ENCODE results near the gene SUPT3H. TPM values are rescaled to one million over a fixed set of nuclear protein-coding genes. Genes with fewer than 3 reads are reported as not detected.
A peak's percentile ranks its signal among the peaks of the same experiment; 100 is the strongest.
"Not testable (repeated sequence)": the region's sequence is repeated elsewhere in the genome, so short reads cannot be mapped to it uniquely, and the experiment has no call there.

Gene SUPT3H
- total RNA-seq, 1 donor: 4.7 TPM

DNA sequence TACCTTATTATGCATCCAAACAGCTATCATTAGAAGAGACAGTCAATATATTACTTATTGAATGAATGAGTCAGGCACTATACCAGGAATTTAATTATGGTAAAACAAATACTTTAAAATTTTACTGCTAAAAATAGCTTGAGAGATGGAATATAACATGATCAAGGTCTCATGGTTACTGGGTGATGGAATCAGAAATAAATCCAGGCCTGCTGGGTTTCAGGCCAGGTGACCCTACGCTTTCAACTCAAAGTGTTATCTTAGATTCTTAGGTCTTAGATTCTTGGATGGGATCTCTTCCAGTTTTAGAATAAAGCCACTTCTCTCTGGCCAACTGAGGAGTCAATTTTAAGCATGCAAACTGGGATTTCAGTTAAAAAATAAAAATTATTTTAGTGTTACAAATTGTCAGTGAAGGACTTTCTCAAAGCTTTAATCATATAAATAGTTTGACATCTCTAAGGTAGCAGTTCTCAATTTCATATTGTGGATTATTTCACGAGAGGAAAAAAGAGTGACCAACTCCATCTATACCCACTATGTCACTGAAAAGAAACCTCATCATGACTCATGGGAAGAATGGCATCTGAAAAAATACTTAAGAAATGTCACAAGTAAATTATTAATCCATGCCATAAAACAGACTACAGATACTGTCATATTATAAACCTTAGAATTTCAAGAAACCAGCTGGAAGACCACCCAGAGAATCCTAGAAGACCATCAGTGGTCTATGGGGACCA lies 333.1 kb downstream of the SUPT3H start:
- no peak for DNase-seq (ENCODE audit: insufficient read length, low spot score, missing footprints)
- no peaks in the 10 kb centered on the region for H3K79me2 ChIP-seq (ENCODE audit: insufficient read depth, low read length)
- no peak overlapping the region for H3K27ac ChIP-seq (ENCODE audit: low read depth, low read length)
- no peak overlapping the region for H3K4me3 ChIP-seq (ENCODE audit: insufficient read depth, low read length)
- no peaks in the 10 kb centered on the region for H4K20me1 ChIP-seq (ENCODE audit: insufficient read depth, low read length)
- no peak overlapping the region for H2AFZ ChIP-seq (ENCODE audit: low read length)
- peak overlapping the region; percentile 6 for H3K4me2 ChIP-seq (ENCODE audit: insufficient read depth, low read length)
- TF ChIP-seq, protein P1, sequence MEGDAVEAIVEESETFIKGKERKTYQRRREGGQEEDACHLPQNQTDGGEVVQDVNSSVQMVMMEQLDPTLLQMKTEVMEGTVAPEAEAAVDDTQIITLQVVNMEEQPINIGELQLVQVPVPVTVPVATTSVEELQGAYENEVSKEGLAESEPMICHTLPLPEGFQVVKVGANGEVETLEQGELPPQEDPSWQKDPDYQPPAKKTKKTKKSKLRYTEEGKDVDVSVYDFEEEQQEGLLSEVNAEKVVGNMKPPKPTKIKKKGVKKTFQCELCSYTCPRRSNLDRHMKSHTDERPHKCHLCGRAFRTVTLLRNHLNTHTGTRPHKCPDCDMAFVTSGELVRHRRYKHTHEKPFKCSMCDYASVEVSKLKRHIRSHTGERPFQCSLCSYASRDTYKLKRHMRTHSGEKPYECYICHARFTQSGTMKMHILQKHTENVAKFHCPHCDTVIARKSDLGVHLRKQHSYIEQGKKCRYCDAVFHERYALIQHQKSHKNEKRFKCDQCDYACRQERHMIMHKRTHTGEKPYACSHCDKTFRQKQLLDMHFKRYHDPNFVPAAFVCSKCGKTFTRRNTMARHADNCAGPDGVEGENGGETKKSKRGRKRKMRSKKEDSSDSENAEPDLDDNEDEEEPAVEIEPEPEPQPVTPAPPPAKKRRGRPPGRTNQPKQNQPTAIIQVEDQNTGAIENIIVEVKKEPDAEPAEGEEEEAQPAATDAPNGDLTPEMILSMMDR (IDR thresholded peaks at IDR 0.05; ENCODE audit: extremely low read depth, low read depth, low read length): no peak
- H3K4me1 ChIP-seq (ENCODE audit: insufficient read depth, low read length): no peaks in the 10 kb centered on the region
- H3K27me3 ChIP-seq (ENCODE audit: insufficient read depth, low read length): no peaks in the 10 kb centered on the region
- no peaks in the 10 kb centered on the region for H3K36me3 ChIP-seq (ENCODE audit: insufficient read depth, low read length)
- no peaks in the 10 kb centered on the region for H3K9me3 ChIP-seq (ENCODE audit: low read depth, low read length)

DNA sequence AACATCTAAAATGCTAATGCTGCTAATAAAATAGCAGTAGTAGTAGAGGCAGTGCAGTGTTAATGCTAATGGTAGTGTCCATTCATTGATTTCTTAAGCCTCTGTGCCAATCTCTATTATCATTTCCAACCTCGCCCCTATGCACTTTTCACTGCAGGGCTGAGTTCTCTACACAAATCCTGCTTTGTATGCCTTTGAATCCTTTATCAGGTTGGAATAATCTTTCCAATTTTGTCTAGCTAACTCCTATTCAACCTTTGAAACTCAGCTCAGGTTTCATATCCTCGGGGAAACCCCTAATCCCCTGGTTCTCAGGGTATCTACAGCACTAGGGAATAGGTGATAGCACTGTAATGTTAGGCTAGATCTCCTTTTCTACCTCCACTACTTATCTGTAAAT lies 333.6 kb downstream of the SUPT3H start:
- Histone ChIP-seq H3K4me3 (ENCODE audit: insufficient read depth, low read length) (no peak overlapping the region), H3K9me3 (ENCODE audit: low read depth, low read length) (no peaks in the 10 kb centered on the region), H4K20me1 (ENCODE audit: insufficient read depth, low read length) (no peaks in the 10 kb centered on the region), H3K27ac (ENCODE audit: low read depth, low read length) (no peak overlapping the region), H3K27me3 (ENCODE audit: insufficient read depth, low read length) (no peaks in the 10 kb centered on the region), H3K79me2 (ENCODE audit: insufficient read depth, low read length) (no peaks in the 10 kb centered on the region), H2AFZ (ENCODE audit: low read length) (no peak overlapping the region), H3K4me2 (ENCODE audit: insufficient read depth, low read length) (no peak overlapping the region), H3K36me3 (ENCODE audit: insufficient read depth, low read length) (no peaks in the 10 kb centered on the region), H3K4me1 (ENCODE audit: insufficient read depth, low read length) (no peaks in the 10 kb centered on the region)
- DNase-seq (ENCODE audit: insufficient read length, low spot score, missing footprints): no peak
- TF ChIP-seq, protein P1 (IDR thresholded peaks at IDR 0.05; ENCODE audit: extremely low read depth, low read depth, low read length): no peak

DNA sequence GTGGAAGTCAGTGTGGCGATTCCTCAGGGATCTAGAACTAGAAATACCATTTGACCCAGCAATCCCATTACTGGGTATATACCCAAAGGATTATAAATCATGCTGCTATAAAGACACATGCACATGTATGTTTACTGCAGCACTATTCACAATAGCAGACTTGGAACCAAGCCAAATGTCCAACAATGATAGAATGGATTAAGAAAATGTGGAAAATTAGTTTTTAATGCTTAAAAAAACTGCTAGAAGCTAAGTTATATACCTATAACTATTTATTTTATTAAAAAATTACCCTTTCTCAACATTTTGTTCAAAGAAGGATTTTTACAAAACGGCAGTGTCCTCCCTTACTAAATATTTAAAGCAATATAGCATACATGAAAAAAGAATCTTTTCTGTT lies 335.1 kb downstream of the SUPT3H start:
- not testable (repeated sequence) for H3K27me3 ChIP-seq (ENCODE audit: insufficient read depth, low read length); H3K9me3 ChIP-seq (ENCODE audit: low read depth, low read length); H3K36me3 ChIP-seq (ENCODE audit: insufficient read depth, low read length); H2AFZ ChIP-seq (ENCODE audit: low read length); H3K4me3 ChIP-seq (ENCODE audit: insufficient read depth, low read length); H3K4me2 ChIP-seq (ENCODE audit: insufficient read depth, low read length); DNase-seq (ENCODE audit: insufficient read length, low spot score, missing footprints); H3K27ac ChIP-seq (ENCODE audit: low read depth, low read length); H3K4me1 ChIP-seq (ENCODE audit: insufficient read depth, low read length); H3K79me2 ChIP-seq (ENCODE audit: insufficient read depth, low read length); H4K20me1 ChIP-seq (ENCODE audit: insufficient read depth, low read length)

DNA sequence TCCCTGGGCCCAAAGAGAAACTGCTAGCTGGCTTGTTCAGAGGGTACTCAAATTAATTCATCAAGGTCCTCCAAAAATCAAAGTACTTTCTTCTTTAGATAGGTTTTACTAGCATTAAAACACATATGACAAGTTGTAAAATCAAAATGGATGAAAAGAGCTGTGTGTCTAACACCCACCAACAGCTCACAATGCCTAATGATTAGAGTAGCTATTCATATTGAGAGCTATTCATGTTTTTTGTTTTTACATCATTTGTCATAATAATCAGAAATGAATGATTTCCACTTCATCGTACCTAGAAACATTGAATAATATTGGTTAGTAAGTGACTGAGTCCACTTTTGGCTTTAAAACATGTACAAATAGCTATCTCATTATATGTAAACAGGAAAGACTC lies 339.5 kb downstream of the SUPT3H start:
- H3K36me3 ChIP-seq (ENCODE audit: insufficient read depth, low read length): no peaks in the 10 kb centered on the region
- H3K9me3 ChIP-seq (ENCODE audit: low read depth, low read length): no peaks in the 10 kb centered on the region
- H3K4me3 ChIP-seq (ENCODE audit: insufficient read depth, low read length): no peak overlapping the region
- H3K4me1 ChIP-seq (ENCODE audit: insufficient read depth, low read length): no peaks in the 10 kb centered on the region
- no peak overlapping the region for H2AFZ ChIP-seq (ENCODE audit: low read length)
- H3K79me2 ChIP-seq (ENCODE audit: insufficient read depth, low read length): no peaks in the 10 kb centered on the region
- no peak overlapping the region for H3K27ac ChIP-seq (ENCODE audit: low read depth, low read length)
- H4K20me1 ChIP-seq (ENCODE audit: insufficient read depth, low read length): no peaks in the 10 kb centered on the region
- no peaks in the 10 kb centered on the region for H3K27me3 ChIP-seq (ENCODE audit: insufficient read depth, low read length)
- no peak for DNase-seq (ENCODE audit: insufficient read length, low spot score, missing footprints)
- no peak overlapping the region for H3K4me2 ChIP-seq (ENCODE audit: insufficient read depth, low read length)
- TF ChIP-seq, protein P1 (IDR thresholded peaks at IDR 0.05; ENCODE audit: extremely low read depth, low read depth, low read length): no peak

Data from osteoblast (primary cell).